KOPT-K1 (cell line): ENCODE measurements around the gene OSBPL7.
"Not testable (repeated sequence)": the region's sequence is repeated elsewhere in the genome, so short reads cannot be mapped to it uniquely, and the experiment has no call there.

Experiments used
- H3K27ac ChIP-seq: fragments of 200-600 bp; sonication (generic); 2 replicates; pipeline ENCODE4 v1.5.1; 2016; ENCODE audit warnings: antibody characterized with exemption, mild to moderate bottlenecking, low read depth, low read length; ENCODE audit not compliant: poor library complexity, severe bottlenecking
- H3K36me3 ChIP-seq: fragments of 200-600 bp; sonication (generic); 2 replicates; pipeline ENCODE4 v1.5.1; 2017; ENCODE audit warnings: antibody characterized with exemption, mild to moderate bottlenecking, low read length, moderate library complexity; ENCODE audit not compliant: insufficient read depth
- H3K9me3 ChIP-seq: fragments of 200-600 bp; sonication (generic); 2 replicates; pipeline ENCODE4 v1.5.1; 2017; ENCODE audit warnings: antibody characterized with exemption, low read length, mild to moderate bottlenecking; ENCODE audit not compliant: insufficient read depth, poor library complexity, severe bottlenecking

The OSBPL7 gene

DNA sequence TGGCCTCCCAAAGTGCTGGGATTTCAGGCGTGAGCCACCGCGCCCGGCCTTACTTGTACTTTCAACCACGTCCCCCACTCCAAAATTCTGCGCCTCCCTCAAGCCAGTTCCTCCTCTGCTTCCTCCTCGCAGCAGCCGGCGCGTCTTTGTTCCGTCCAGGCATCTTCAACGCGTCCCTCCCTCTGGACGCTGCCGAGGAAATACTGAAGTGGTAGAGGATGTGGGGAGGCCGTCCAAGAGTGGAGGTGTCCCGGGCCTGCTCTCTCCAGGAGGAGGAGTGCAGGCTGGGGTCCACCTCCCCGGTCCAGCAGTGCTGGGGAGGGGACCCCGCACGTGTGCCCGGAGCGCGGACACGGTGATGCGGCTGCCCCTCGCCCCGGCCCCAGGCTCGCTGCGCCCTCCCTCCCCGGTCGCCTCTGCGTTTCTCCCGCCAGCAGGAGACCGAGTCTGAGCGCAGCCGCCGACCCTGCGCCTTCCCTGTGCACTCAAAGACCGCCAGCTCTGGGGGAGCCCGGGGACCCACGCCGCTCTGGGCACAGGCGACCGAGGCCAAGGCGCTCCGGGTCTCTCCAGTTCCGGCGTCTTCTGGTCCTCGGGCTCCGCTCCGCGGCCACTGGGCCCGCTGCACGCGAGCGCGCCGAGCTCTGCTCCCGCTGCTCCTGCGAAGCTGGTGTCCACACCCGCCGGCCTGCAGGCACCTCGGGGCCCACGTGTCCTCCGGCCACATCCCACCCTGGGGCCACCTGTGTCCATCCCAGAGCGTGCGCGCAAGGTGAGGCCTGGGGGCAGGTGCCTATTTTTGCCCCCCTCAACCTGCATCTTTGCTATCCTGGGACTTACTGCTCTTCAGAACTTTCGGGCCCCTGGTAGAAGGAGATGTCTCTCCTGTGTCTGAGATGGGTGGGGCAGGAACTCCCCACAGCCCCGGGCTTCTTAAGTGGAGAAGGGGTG lies 31.7 kb downstream of the OSBPL7 start:
- H3K27ac ChIP-seq, result no peak overlapping the region

GRCh38 chr17:47785538-47786123 lies 36.0 kb downstream of the OSBPL7 start:
- H3K27ac ChIP-seq, result no peak overlapping the region
- no peaks in the 10 kb centered on the region for H3K36me3 ChIP-seq
- no peaks in the 10 kb centered on the region for H3K9me3 ChIP-seq

More for the DNA sequence above, 31.7 kb downstream of the OSBPL7 start:
- Histone ChIP-seq H3K36me3 (no peaks in the 10 kb centered on the region), H3K9me3 (no peaks in the 10 kb centered on the region)

DNA sequence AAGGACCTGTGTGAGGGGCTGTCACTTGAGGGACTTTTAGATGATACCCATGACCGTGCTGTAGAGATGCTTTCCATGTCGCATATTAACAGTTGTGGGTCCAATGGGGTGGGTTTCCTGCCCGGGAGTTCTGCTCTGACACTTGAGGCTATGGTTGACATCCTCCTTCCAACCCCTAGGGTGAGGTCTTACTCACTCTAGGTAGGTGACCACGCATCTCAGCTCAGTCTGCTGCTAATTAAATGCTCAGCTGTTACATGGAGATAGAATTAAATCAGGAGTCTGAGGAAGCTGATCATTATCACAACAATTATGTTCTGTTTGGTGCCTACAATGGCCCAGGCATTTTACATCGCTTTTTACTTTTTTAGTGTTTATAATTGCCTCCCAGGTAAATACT lies 40.2 kb downstream of the OSBPL7 start:
- Histone ChIP-seq H3K9me3 (no peaks in the 10 kb centered on the region), H3K36me3 (no peaks in the 10 kb centered on the region), H3K27ac (no peak overlapping the region)

DNA sequence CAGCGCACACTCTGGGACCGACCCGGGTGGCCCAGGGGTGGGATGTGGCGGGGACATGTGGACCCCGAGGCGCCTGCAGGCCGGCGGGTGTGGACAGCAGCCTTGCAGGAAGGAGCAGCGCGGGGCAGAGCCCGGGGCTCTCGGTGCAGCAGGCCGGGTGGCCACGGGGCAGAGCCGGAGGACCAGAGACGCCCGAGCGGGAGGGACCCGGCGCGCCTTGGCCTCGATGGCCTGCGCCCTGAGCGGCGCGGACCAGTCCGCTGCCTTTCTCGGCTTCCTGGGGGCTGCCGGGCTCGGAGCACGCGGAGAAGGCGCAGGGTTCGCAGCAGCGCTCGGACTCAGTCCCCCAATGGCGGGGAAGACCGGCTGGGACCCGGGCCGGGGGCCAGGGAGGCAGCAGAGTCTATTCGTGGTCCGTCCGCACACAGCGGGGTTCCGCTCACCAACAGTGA lies 43.4 kb downstream of the OSBPL7 start:
- Histone ChIP-seq H3K27ac (no peak overlapping the region), H3K9me3 (no peaks in the 10 kb centered on the region), H3K36me3 (no peaks in the 10 kb centered on the region)

GRCh38 chr17:47776330-47777197 lies 45.0 kb downstream of the OSBPL7 start:
- Histone ChIP-seq H3K36me3 (no peaks in the 10 kb centered on the region), H3K27ac (no peak overlapping the region), H3K9me3 (peaks cover 13% of the 10 kb centered on the region)

DNA sequence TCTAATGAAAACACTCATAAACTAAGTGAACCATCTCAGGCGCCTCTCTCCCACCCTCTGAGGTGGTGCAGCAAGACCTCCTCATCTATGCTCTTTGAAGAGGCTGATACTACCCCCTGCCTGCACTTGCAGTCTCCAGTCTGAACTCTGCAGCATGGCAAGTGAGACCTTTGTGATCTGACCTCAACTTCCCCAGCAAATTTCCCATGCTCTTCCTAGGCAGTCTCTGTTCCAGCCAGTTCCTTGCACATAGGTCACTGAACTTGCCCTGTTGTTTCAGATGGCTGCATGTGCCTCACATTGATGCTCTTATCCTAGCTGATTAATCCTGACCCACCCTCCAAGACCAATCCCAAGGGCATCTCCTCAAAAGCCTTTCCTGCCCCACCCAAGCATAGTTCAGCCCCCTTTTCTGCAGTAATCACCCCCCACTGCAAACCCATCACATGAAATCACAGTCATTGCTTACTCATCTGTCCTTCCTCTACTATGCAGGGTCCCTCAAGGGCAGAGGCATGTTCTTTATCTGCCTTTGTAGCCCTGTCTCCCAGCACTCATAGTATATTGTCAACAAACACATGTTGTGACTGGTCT lies 46.5 kb downstream of the OSBPL7 start:
- H3K27ac ChIP-seq, result no peak overlapping the region
- no peaks in the 10 kb centered on the region for H3K36me3 ChIP-seq
- peaks cover 24% of the 10 kb centered on the region for H3K9me3 ChIP-seq

- H3K9me3 ChIP-seq, result peaks cover 24% of the 10 kb centered on the region
- no peaks in the 10 kb centered on the region for H3K36me3 ChIP-seq
- H3K27ac ChIP-seq, result no peak overlapping the region
Measured at GRCh38 chr17:47774331-47774730, 47.3 kb downstream of the OSBPL7 start.

DNA sequence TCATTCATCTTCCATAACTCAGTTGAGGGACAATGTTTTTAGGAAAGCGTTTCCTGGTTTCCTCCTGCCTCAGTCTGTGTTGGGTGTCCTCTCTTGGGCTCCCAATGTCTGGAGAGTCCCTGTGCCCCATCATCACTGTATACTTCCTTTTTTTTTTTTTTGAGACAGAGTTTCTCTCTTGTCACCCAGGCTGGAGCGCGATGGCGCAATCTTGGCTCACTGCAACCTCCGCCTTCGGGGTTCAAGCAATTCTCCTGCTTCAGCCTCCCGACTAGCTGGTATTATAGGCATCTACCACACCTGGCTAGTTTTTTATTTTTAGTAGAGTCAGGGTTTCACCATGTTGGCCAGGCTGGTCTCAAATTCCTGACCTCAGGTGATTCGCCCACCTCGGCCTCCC lies 47.9 kb downstream of the OSBPL7 start:
- not testable (repeated sequence) for H3K36me3 ChIP-seq, H3K27ac ChIP-seq
- H3K9me3 ChIP-seq, result peaks cover 30% of the 10 kb centered on the region

- Histone ChIP-seq H3K9me3 (peaks cover 38% of the 10 kb centered on the region), H3K27ac (no peak overlapping the region), H3K36me3 (no peaks in the 10 kb centered on the region)
Measured at GRCh38 chr17:47763913-47764582, 57.5 kb downstream of the OSBPL7 start.

DNA sequence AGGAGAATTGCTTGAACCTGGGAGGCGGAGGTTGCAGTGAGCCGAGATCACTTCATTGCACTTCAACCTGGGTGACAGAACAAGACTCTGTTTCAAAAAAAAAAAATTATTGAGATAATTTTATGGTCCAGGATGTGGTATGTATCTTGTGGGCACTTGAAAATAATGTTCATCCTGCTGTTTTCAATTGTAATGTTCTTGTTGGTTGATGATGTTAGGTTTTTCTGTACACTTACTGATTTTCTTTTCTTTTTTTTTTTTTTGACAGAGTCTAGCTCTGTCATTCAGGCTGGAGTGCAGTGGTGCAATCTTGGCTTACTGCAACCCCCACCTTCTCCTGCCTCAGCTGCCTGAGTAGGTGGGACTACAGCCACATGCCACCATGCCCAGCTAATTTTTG lies 58.9 kb downstream of the OSBPL7 start:
- H3K36me3 ChIP-seq, result no peaks in the 10 kb centered on the region
- H3K9me3 ChIP-seq, result peaks cover 43% of the 10 kb centered on the region
- no peak overlapping the region for H3K27ac ChIP-seq

DNA sequence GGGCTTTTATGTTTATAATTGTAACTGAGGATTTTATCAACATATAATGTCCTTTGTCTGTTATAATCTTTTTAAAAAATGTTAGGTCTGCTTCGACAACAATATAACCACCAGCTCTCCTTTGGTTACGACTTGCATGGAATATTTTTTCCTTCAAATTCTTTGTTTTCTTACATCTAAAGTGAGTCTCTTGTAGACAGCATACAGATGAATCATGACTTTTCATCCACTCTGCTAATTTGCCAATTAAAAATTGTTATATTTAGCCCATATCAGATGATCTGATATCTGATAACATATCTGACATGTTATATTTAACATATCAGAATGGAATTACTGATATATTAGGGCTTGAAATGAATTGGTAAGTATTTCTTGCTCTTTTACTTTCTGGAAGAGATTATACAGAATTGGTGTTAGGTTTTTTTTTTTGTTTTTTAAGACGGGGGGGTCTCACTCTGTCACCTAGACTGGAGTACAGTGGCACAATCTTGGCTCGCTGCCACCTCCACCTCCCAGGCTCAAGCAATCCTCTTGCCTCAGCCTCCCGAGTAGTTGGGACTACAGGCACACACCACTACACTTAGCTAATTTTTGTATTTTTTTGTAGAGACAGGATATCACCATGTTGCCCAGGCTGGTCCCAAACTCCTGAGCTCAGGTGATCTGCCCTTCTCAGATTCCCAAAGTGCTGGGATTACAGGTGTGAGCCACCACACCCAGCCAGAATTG lies 61.0 kb downstream of the OSBPL7 start:
- H3K27ac ChIP-seq, result no peak overlapping the region
- H3K36me3 ChIP-seq, result no peaks in the 10 kb centered on the region
- H3K9me3 ChIP-seq, result peaks cover 65% of the 10 kb centered on the region

DNA sequence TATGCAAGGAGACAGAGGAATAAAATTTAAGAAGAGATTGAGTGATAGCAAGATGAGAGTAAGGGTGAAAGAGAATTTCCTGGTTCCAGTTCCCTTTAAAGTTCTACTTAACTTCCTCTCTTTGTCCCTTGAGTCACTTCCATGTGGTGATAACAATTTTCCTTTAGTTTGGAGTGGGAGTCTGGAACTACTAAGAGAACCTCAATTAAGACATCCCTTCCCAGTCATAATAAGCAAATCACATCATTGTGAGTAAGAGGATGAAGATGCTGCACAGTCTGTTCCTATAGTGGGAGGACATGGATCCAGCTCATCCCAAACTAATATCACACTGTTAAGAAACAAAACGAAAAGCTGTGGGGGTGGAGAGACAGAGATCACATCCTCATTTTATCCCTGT lies 64.2 kb downstream of the OSBPL7 start:
- H3K27ac ChIP-seq, result no peak overlapping the region
- peaks cover 61% of the 10 kb centered on the region for H3K9me3 ChIP-seq
- H3K36me3 ChIP-seq, result no peaks in the 10 kb centered on the region
